ENCODE measurements around the gene SLC9A9. TPM values are rescaled to one million over a fixed set of nuclear protein-coding genes. Genes with fewer than 3 reads are reported as not detected.

The SLC9A9 gene
- total RNA-seq, 1 experiment from 2014 or later, result not detected

DNA sequence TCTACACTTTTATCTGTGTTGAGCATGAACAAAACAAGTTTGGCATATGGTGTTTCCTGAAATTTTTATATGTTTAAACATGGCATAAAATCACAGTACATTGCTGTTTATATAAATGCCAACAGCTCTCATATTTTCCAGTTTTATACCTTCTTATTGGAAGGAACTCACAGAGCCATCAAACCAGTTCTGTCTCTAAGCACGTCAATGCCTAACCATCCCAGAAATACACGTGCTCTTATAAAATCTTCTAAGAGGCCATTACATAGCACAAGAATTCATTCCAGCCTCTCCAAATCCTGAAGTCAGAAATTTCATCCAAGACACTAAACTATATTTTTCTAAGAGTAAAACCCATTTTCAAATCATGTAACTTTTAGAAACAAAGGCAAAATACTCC, 20.8 kb downstream of the SLC9A9 start:
- Histone ChIP-seq H3K27me3 (replicated peaks; ENCODE audit: control insufficient read depth, insufficient read depth, low read length) (no peaks in the 10 kb centered on the region), H3K36me3 (ENCODE audit: control insufficient read depth, insufficient read depth, low read length) (no peaks in the 10 kb centered on the region), H3K4me3 (ENCODE audit: low read depth, low read length) (no peak overlapping the region), H3K9me3 (no peaks in the 10 kb centered on the region), H3K4me1 (no peaks in the 10 kb centered on the region)
- CTCF ChIA-PET, result no interaction called here
- no peak for DNase-seq
- Mint-ChIP-seq H3K9me3 (ENCODE audit: unreplicated experiment) (no peaks in the 10 kb centered on the region), H3K4me3 (ENCODE audit: unreplicated experiment) (no peak overlapping the region), H3K4me1 (ENCODE audit: low read depth, unreplicated experiment) (no peaks in the 10 kb centered on the region), H3K36me3 (ENCODE audit: insufficient read depth, unreplicated experiment) (no peaks in the 10 kb centered on the region), H3K27me3 (ENCODE audit: insufficient read depth, unreplicated experiment) (peaks cover 13% of the 10 kb centered on the region), H3K27ac (ENCODE audit: unreplicated experiment) (no peak overlapping the region)
- POLR2A ChIA-PET, result interaction anchor here (0.5 kb wide), 1 partner anchor 217 kb away, joined by 3 read pairs; no protein-coding TSS in a partner anchor
- BruUV-seq (replicated peaks), result no TSS peak
- intact Hi-C loops (cut with micrococcal nuclease; ENCODE audit: unreplicated experiment), result no loop called here
- no peak for TF ChIP-seq CTCF (IDR thresholded peaks at IDR 0.05; ENCODE audit: insufficient read depth in 1 of 2, low read depth in 1 of 2, low read length in 1 of 2, severe bottlenecking in 1 of 2, unreplicated experiment in 1 of 2)

GRCh38 chr3:143826296-143826695, 22.0 kb downstream of the SLC9A9 start:
- Mint-ChIP-seq H3K9me3 (ENCODE audit: unreplicated experiment) (no peaks in the 10 kb centered on the region), H3K4me3 (ENCODE audit: unreplicated experiment) (no peak overlapping the region), H3K27ac (ENCODE audit: unreplicated experiment) (no peak overlapping the region), H3K4me1 (ENCODE audit: low read depth, unreplicated experiment) (no peaks in the 10 kb centered on the region), H3K27me3 (ENCODE audit: insufficient read depth, unreplicated experiment) (peaks cover 13% of the 10 kb centered on the region), H3K36me3 (ENCODE audit: insufficient read depth, unreplicated experiment) (no peaks in the 10 kb centered on the region)
- intact Hi-C loops (cut with micrococcal nuclease; ENCODE audit: unreplicated experiment), result no loop called here
- Histone ChIP-seq H3K27me3 (replicated peaks; ENCODE audit: control insufficient read depth, insufficient read depth, low read length) (no peaks in the 10 kb centered on the region), H3K4me3 (ENCODE audit: low read depth, low read length) (no peak overlapping the region), H3K36me3 (ENCODE audit: control insufficient read depth, insufficient read depth, low read length) (no peaks in the 10 kb centered on the region), H3K9me3 (no peaks in the 10 kb centered on the region), H3K4me1 (no peaks in the 10 kb centered on the region)
- TF ChIP-seq CTCF (IDR thresholded peaks at IDR 0.05; ENCODE audit: insufficient read depth in 1 of 2, low read depth in 1 of 2, low read length in 1 of 2, severe bottlenecking in 1 of 2, unreplicated experiment in 1 of 2), result no peak
- DNase-seq, result no peak
- CTCF ChIA-PET, result no interaction called here
- BruUV-seq (replicated peaks), result no TSS peak
- POLR2A ChIA-PET, result no interaction called here

- BruUV-seq (replicated peaks), result no TSS peak
- H3K4me3 Mint-ChIP-seq (ENCODE audit: unreplicated experiment), result no peak overlapping the region
- H3K36me3 Mint-ChIP-seq (ENCODE audit: insufficient read depth, unreplicated experiment), result no peaks in the 10 kb centered on the region
- peaks cover 13% of the 10 kb centered on the region for H3K27me3 Mint-ChIP-seq (ENCODE audit: insufficient read depth, unreplicated experiment)
- POLR2A ChIA-PET, result no interaction called here
- intact Hi-C loops (cut with micrococcal nuclease; ENCODE audit: unreplicated experiment), result no loop called here
- H3K4me3 ChIP-seq (ENCODE audit: low read depth, low read length), result no peak overlapping the region
- H3K36me3 ChIP-seq (ENCODE audit: control insufficient read depth, insufficient read depth, low read length), result no peaks in the 10 kb centered on the region
- DNase-seq, result no peak
- H3K4me1 ChIP-seq, result no peaks in the 10 kb centered on the region
- no peaks in the 10 kb centered on the region for H3K4me1 Mint-ChIP-seq (ENCODE audit: low read depth, unreplicated experiment)
- no peak overlapping the region for H3K27ac Mint-ChIP-seq (ENCODE audit: unreplicated experiment)
- no peaks in the 10 kb centered on the region for H3K9me3 Mint-ChIP-seq (ENCODE audit: unreplicated experiment)
- H3K27me3 ChIP-seq (replicated peaks; ENCODE audit: control insufficient read depth, insufficient read depth, low read length), result no peaks in the 10 kb centered on the region
- no peak for TF ChIP-seq CTCF (IDR thresholded peaks at IDR 0.05; ENCODE audit: insufficient read depth in 1 of 2, low read depth in 1 of 2, low read length in 1 of 2, severe bottlenecking in 1 of 2, unreplicated experiment in 1 of 2)
- CTCF ChIA-PET, result no interaction called here
- H3K9me3 ChIP-seq, result no peaks in the 10 kb centered on the region
Observed at GRCh38 chr3:143825513-143825912, 22.8 kb downstream of the SLC9A9 start.
